Adrenal gland (tissue), 5 donors: ENCODE data around the gene RAD54L.
"Not testable (repeated sequence)": the region's sequence is repeated elsewhere in the genome, so short reads cannot be mapped to it uniquely, and the experiment has no call there.

Experiments used
- POLR2A ChIP-seq, 2 donors: fragments of 450-650 bp; IDR thresholded peaks; one replicate each; pipeline ENCODE4 v1.6.1; 2017; ENCODE audit warnings: antibody characterized with exemption in 2 of 2, mild to moderate bottlenecking in 2 of 2, moderate library complexity in 1 of 2
- TF ChIP-seq, protein P1 (sequence below), 6 experiments: fragments of 450-650 bp in 4 of 6; fragments of 200-600 bp in 2 of 6; sonication (generic) in 1 of 6; IDR thresholded peaks; 1 replicate in 5 of 6; 2 replicates in 1 of 6; pipeline versions ENCODE4 v1.5.1 to v1.8.0; 2016 to 2021; ENCODE audit warnings: antibody characterized with exemption in 6 of 6, mild to moderate bottlenecking in 2 of 6, moderate library complexity in 1 of 6
- donor health status: DM: no; HTN: no; CAD: no.

DNA sequence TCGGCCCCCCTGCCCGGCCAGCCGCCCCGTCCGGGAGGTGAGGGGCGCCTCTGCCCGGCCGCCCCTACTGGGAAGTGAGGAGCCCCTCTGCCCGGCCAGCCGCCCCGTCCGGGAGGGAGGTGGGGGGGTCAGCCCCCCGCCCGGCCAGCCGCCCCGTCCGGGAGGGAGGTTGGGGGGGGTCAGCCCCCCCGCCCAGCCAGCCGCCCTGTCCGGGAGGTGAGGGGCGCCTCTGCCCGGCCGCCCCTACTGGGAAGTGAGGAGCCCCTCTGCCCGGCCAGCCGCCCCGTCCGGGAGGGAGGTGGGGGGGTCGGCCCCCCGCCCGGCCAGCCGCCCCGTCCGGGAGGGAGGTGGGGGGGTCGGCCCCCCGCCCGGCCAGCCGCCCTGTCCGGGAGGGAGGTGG is 5.8 kb upstream of the RAD54L start:
- TF ChIP-seq POLR2A (IDR thresholded peaks at IDR 0.05) = not testable (repeated sequence)
- TF ChIP-seq, protein P1, sequence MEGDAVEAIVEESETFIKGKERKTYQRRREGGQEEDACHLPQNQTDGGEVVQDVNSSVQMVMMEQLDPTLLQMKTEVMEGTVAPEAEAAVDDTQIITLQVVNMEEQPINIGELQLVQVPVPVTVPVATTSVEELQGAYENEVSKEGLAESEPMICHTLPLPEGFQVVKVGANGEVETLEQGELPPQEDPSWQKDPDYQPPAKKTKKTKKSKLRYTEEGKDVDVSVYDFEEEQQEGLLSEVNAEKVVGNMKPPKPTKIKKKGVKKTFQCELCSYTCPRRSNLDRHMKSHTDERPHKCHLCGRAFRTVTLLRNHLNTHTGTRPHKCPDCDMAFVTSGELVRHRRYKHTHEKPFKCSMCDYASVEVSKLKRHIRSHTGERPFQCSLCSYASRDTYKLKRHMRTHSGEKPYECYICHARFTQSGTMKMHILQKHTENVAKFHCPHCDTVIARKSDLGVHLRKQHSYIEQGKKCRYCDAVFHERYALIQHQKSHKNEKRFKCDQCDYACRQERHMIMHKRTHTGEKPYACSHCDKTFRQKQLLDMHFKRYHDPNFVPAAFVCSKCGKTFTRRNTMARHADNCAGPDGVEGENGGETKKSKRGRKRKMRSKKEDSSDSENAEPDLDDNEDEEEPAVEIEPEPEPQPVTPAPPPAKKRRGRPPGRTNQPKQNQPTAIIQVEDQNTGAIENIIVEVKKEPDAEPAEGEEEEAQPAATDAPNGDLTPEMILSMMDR (IDR thresholded peaks at IDR 0.05) = not testable (repeated sequence)
